SK-N-SH (cell line): Measurements from ENCODE around the gene SFSWAP.

Source experiments
- NRF1 ChIP-seq: IDR thresholded peaks from 2 replicates; pipeline ENCODE4 v1.6.1; 2012; ENCODE audit warnings: low read depth, mild to moderate bottlenecking, low read length
- TF ChIP-seq, protein P1 (sequence below): fragments of 200-600 bp; sonication (generic); IDR thresholded peaks from 2 replicates; pipeline ENCODE4 v1.6.1; 2017; ENCODE audit warnings: antibody characterized with exemption, mild to moderate bottlenecking, moderate library complexity

DNA sequence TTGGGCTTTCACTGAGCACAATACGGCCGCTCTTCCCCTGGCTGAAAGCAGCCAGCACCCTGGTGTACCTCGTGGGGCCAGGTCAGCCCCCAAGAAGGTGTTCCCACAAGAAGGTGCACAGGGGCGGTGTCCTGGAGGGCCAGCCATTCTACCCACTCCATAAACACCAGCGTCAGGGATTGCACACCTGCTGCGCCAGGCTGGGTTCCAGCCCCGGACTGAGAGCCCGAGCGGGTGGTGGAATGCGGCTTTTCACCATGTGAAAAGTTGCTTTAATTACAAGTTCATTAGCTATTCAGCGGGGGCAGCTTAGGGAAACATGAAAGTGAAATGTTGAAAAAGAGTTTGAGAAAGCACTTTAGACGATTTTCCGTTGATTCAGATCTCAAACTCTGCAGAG is 99.8 kb downstream of the SFSWAP start:
- TF ChIP-seq, protein P1, sequence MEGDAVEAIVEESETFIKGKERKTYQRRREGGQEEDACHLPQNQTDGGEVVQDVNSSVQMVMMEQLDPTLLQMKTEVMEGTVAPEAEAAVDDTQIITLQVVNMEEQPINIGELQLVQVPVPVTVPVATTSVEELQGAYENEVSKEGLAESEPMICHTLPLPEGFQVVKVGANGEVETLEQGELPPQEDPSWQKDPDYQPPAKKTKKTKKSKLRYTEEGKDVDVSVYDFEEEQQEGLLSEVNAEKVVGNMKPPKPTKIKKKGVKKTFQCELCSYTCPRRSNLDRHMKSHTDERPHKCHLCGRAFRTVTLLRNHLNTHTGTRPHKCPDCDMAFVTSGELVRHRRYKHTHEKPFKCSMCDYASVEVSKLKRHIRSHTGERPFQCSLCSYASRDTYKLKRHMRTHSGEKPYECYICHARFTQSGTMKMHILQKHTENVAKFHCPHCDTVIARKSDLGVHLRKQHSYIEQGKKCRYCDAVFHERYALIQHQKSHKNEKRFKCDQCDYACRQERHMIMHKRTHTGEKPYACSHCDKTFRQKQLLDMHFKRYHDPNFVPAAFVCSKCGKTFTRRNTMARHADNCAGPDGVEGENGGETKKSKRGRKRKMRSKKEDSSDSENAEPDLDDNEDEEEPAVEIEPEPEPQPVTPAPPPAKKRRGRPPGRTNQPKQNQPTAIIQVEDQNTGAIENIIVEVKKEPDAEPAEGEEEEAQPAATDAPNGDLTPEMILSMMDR = no peak
- no peak for TF ChIP-seq NRF1
